ENCODE results near the gene SKA3. TPM values are rescaled to one million over a fixed set of nuclear protein-coding genes. Genes with fewer than 3 reads are reported as not detected.

The SKA3 gene
- total RNA-seq, 1 experiment from 2014 or later = 79.3 TPM

DNA sequence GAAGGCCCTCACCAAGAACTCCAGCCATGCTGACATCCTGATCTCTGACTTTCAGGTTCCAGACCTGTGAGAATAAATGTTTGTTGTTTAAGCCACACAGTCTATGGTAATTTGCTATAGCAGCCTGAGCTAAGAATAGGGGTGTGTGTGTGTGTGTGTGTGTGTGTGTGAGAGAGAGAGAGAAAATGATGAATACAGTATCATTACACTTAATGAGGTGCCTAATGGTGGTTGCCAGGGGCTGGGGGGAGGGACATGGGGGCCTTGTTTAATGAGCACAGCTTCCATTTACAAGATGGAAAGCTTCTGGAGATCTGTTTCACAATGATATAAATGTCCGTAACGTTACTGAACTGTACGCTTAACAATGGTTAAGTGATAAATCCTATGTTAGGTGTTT, 61.1 kb downstream of the SKA3 start:
- Histone ChIP-seq H3K4me1 (no peaks in the 10 kb centered on the region), H3K27me3 (no peaks in the 10 kb centered on the region), H3K4me3 (no peak overlapping the region), H3K9me3 (replicated peaks) (peaks cover 3% of the 10 kb centered on the region; the same call in 1 of the 2 replicates), H3K36me3 (no peaks in the 10 kb centered on the region), H3K27ac (no peak overlapping the region)
- no peak for DNase-seq

DNA sequence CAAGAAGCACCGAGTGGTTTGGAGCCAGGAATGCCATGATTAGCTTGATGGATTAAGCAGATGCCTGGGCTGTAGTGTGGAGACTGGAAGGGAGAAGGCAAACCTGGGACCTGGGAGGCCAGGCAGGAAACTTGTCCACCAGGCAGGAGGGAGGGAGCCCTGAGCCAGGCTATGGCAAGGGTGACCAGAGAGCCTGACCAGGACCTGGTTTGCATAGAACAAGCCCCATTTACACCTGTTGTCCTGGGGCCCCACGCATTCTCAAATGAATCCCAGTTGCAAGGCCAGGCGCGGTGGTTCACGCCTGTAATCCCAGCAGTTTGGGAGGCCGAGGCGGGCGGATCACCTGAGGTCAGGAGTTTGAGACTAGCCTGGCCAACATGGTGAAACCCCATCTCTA, 64.8 kb downstream of the SKA3 start:
- no peak overlapping the region for H3K27ac ChIP-seq
- H3K4me1 ChIP-seq = no peaks in the 10 kb centered on the region
- no peak for DNase-seq

DNA sequence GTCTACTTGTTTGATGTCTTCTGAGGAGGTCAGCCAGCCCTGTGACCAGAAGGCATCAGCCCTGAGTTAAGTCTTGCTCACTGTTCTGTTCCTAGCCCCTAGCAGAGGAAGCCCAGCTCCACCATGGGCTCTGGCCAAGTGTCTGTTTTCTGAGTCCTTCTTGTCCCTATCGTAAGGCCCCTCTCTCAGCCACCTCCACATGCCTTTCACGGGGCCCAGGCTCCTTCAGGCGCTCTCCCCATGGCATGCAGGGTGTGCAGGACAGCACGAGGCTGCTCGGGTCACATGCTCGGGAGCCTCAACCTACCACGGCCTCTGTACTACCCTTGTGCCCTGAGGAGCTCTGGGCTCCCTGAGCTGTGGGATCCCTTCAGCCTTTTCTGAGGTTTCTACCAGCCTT, 67.2 kb downstream of the SKA3 start:
- Histone ChIP-seq H3K9me3 (replicated peaks) (peaks cover 3% of the 10 kb centered on the region; the same call in 1 of the 2 replicates), H3K27me3 (no peaks in the 10 kb centered on the region; the same call in 1 of the 2 replicates), H3K36me3 (no peaks in the 10 kb centered on the region), H3K27ac (no peak overlapping the region), H3K4me1 (no peaks in the 10 kb centered on the region), H3K4me3 (no peak overlapping the region)
- DNase-seq = no peak

More for the DNA sequence above, 64.8 kb downstream of the SKA3 start:
- Histone ChIP-seq H3K4me3 (no peak overlapping the region), H3K9me3 (replicated peaks) (peaks cover 3% of the 10 kb centered on the region; the same call in 1 of the 2 replicates), H3K36me3 (no peaks in the 10 kb centered on the region), H3K27me3 (no peaks in the 10 kb centered on the region; the same call in 1 of the 2 replicates)

DNA sequence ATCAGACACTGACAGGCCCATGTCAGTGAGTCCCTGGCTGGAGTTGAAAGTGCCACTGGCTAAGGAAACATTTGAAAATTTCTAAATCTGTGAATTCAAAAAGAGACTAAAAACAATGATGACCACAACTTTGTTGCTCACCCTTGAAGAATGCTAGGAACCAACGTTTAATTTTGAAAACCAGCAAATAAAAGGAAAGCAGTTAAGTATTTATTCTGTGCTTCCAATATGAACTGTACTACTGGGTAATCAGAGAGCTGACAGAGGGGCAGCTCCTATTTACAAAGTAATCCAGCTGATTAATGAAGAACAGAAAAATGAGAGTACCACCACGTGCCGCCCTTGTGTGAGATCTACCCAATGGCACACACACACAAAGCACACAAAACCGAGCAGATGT, 70.3 kb downstream of the SKA3 start:
- Histone ChIP-seq H3K4me1 (no peaks in the 10 kb centered on the region), H3K9me3 (replicated peaks) (peaks cover 3% of the 10 kb centered on the region; the same call in 1 of the 2 replicates), H3K4me3 (no peak overlapping the region), H3K36me3 (no peaks in the 10 kb centered on the region), H3K27me3 (no peaks in the 10 kb centered on the region; the same call in 1 of the 2 replicates), H3K27ac (no peak overlapping the region)
- no peak for DNase-seq

DNA sequence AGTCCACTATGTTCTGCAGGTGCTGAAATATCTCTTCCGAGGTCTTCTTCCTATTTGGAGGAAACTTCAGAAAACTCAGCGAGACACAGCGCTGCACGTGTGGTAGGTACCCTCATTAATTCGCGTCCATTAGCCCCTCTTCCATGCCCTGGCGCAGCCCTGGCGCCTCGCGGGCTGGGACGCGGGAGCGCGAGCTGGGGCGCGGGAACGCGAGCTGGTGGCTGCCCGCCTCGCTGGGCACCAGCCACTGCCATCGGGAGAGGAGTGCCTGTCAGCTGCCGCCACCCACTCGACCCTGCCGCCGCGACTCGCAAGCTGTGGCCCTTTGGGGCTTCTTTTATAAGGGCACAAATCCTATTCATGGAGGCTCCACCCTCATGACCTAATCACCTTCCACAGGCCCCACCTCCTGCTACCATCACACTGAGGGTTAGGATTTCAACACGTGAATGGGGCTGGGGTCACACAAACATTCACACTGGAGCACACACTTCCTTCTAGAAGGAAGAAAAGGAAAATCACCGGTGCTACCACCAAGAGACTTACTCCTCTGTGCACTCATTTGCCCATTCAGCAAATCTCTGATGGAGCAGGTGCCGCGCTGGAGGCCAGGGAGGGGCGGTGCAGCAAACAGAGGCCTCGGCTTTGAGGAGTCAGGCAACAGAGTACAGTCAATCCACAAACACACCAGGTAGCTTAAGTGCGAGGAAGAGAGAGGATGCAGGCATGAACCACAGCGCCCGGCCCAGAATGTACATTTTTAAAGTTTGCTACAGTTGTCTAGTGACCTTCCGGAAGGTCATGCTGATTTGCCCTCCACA, 71.9 kb downstream of the SKA3 start:
- H3K27ac ChIP-seq = no peak overlapping the region

More for the DNA sequence above, 71.9 kb downstream of the SKA3 start:
- Histone ChIP-seq H3K27me3 (no peaks in the 10 kb centered on the region; the same call in 1 of the 2 replicates), H3K4me3 (no peak overlapping the region), H3K9me3 (replicated peaks) (peaks cover 3% of the 10 kb centered on the region; the same call in 1 of the 2 replicates), H3K4me1 (no peaks in the 10 kb centered on the region), H3K36me3 (no peaks in the 10 kb centered on the region)
- DNase-seq = no peak

Other genes with a start within 250 kb of the SKA3 start
- 14.9 and 16.9 TPM in 2 replicates for gene LATS2, start 115.0 kb downstream of the SKA3 start, total RNA-seq (2014; rRNA removed; shearing (Covaris generic))
- 126 and 148 TPM in 2 replicates for gene SAP18, start 36.4 kb downstream of the SKA3 start, total RNA-seq (2014; rRNA removed; shearing (Covaris generic))
- gene MRPL57, start 106 bp upstream of the SKA3 start, total RNA-seq (2014; rRNA removed; shearing (Covaris generic)) = 37.7 and 40.5 TPM in 2 replicates